Tongue (tissue), 2 donors: ENCODE data around the gene CCDC152. TPM values are rescaled to one million over a fixed set of nuclear protein-coding genes. Genes with fewer than 3 reads are reported as not detected.

Experiments used
- DNase-seq: peaks from one replicate; pipeline ENCODE4 v3.0.0-alpha.2; 2015
- total RNA-seq: library from RNA; depleted of rRNA; stranded (reverse); fragments of >200 nt; gene quantifications from one replicate; pipeline ENCODE4 v1.2.3, GENCODE V29; 2014

Gene CCDC152
- total RNA-seq, 1 donor from 2014 or later, result 3.0 TPM

GRCh38 chr5:42784132-42784531 lies 27.5 kb downstream of the CCDC152 start:
- DNase-seq, result no peak

GRCh38 chr5:42785756-42786155 lies 29.1 kb downstream of the CCDC152 start:
- DNase-seq, result no peak

GRCh38 chr5:42787073-42787472 lies 30.5 kb downstream of the CCDC152 start:
- no peak for DNase-seq

GRCh38 chr5:42787845-42788244 lies 31.2 kb downstream of the CCDC152 start:
- no peak for DNase-seq

GRCh38 chr5:42791151-42791550 lies 34.5 kb downstream of the CCDC152 start:
- no peak for DNase-seq

- no peak for DNase-seq
Observed at GRCh38 chr5:42798284-42799240, 41.9 kb downstream of the CCDC152 start.

GRCh38 chr5:42799241-42799608 lies 42.6 kb downstream of the CCDC152 start:
- DNase-seq, result no peak

GRCh38 chr5:42799668-42800114 lies 43.1 kb downstream of the CCDC152 start:
- no peak for DNase-seq

- DNase-seq, result no peak
Observed at GRCh38 chr5:42800748-42801330, 44.2 kb downstream of the CCDC152 start.

- DNase-seq, result no peak
Observed at GRCh38 chr5:42801516-42802166, 45.0 kb downstream of the CCDC152 start.

GRCh38 chr5:42804717-42805339 lies 48.2 kb downstream of the CCDC152 start:
- DNase-seq, result no peak

- no peak for DNase-seq
Observed at GRCh38 chr5:42806004-42806700, 49.5 kb downstream of the CCDC152 start.

GRCh38 chr5:42806701-42807262 lies 50.2 kb downstream of the CCDC152 start:
- no peak for DNase-seq

- peak; percentile 13 for DNase-seq
Observed at GRCh38 chr5:42807722-42808447, 51.3 kb downstream of the CCDC152 start.

- no peak for DNase-seq
Observed at GRCh38 chr5:42808888-42809611, 52.4 kb downstream of the CCDC152 start.

GRCh38 chr5:42810834-42811590 lies 54.4 kb downstream of the CCDC152 start:
- DNase-seq, result no peak

GRCh38 chr5:42811591-42812446 lies 55.2 kb downstream of the CCDC152 start, which contains the start of gene SELENOP:
Gene SELENOP (minus strand): TSS chr5:42811892. CDS start chr5:42808353, 3,539 bp downstream.
- DNase-seq, result peak; percentile 87

GRCh38 chr5:42812620-42813019 lies 56.0 kb downstream of the CCDC152 start:
- DNase-seq, result no peak
